WTC11 (cell line): Measurements from ENCODE around the gene INO80B.

Experiments
- AFF4 ChIP-seq: sonication (generic); formaldehyde crosslinking; IDR thresholded peaks from 2 replicates; pipeline ENCODE4 v1.8.1; 2023; ENCODE audit warnings: mild to moderate bottlenecking, missing genetic modification reagents, borderline replicate concordance
- CTCF ChIP-seq: fragments of 200-600 bp; IDR thresholded peaks from 2 replicates; pipeline ENCODE4 v1.8.0; 2022; ENCODE audit warnings: antibody characterized with exemption
- ELF4 ChIP-seq: sonication (generic); formaldehyde crosslinking; IDR thresholded peaks from 2 replicates; pipeline ENCODE4 v1.8.1; 2022; ENCODE audit warnings: low read depth, mild to moderate bottlenecking, moderate library complexity, missing genetic modification reagents
- FOXJ3 ChIP-seq: sonication (generic); formaldehyde crosslinking; IDR thresholded peaks from 2 replicates; pipeline ENCODE4 v1.9.0; 2021; ENCODE audit warnings: missing genetic modification reagents, mild to moderate bottlenecking, borderline replicate concordance
- JUN ChIP-seq: sonication (generic); formaldehyde crosslinking; IDR thresholded peaks from 2 replicates; pipeline ENCODE4 v1.8.0; 2023; ENCODE audit warnings: mild to moderate bottlenecking, missing genetic modification reagents
- PREB ChIP-seq: sonication (generic); formaldehyde crosslinking; IDR thresholded peaks from 2 replicates; pipeline ENCODE4 v1.8.1; 2022; ENCODE audit warnings: mild to moderate bottlenecking, missing genetic modification reagents, moderate library complexity, borderline replicate concordance
- ZNF232 ChIP-seq: sonication (generic); formaldehyde crosslinking; IDR thresholded peaks from 2 replicates; pipeline ENCODE4 v1.8.0; 2022; ENCODE audit warnings: mild to moderate bottlenecking, missing genetic modification reagents
- ZNF512 ChIP-seq: sonication (generic); formaldehyde crosslinking; IDR thresholded peaks from 2 replicates; pipeline ENCODE4 v1.8.1; 2022; ENCODE audit warnings: missing genetic modification reagents, borderline replicate concordance

- TF ChIP-seq ZNF512 (CRISPR knock-in tag) (no peak), ELF4 (CRISPR knock-in tag) (no peak), CTCF (no peak), ZNF232 (CRISPR knock-in tag) (peak; percentile 51; the same call in 1 of the 2 replicates), JUN (CRISPR knock-in tag) (no peak), AFF4 (CRISPR knock-in tag) (no peak), PREB (no peak), FOXJ3 (CRISPR knock-in tag) (no peak)
These were observed 52.4 kb downstream of the INO80B start, which contains the start of gene PCGF1 for GRCh38 chr2:74507145-74507925.
